Chondrocyte (in vitro differentiated cells): ENCODE data around the gene ISLR2. TPM values are rescaled to one million over a fixed set of nuclear protein-coding genes. Genes with fewer than 3 reads are reported as not detected.

Source experiments
- DNase-seq: peaks from one replicate; pipeline ENCODE4 v3.0.0; 2021; ENCODE audit warnings: mixed read lengths, low spot score
- H3K27ac Mint-ChIP-seq: one replicate; pipeline ENCODE4 v1.8.0; 2021; ENCODE audit warnings: mild to moderate bottlenecking, moderate library complexity, mixed read lengths; ENCODE audit not compliant: unreplicated experiment
- H3K27me3 Mint-ChIP-seq: 2 replicates; pipeline ENCODE4 v1.8.0; 2021; ENCODE audit warnings: low read depth, mixed read lengths
- H3K36me3 Mint-ChIP-seq: 2 replicates; pipeline ENCODE4 v1.8.0; 2021; ENCODE audit warnings: low read depth, mixed read lengths
- H3K4me1 Mint-ChIP-seq: 2 replicates; pipeline ENCODE4 v1.8.0; 2021; ENCODE audit warnings: low read depth, mild to moderate bottlenecking, mixed read lengths
- H3K4me3 Mint-ChIP-seq: one replicate; pipeline ENCODE4 v1.8.0; 2021; ENCODE audit warnings: mild to moderate bottlenecking, moderate library complexity, mixed read lengths; ENCODE audit not compliant: unreplicated experiment
- H3K9me3 Mint-ChIP-seq: 2 replicates; pipeline ENCODE4 v1.8.0; 2021; ENCODE audit warnings: low read depth, mixed read lengths
- CTCF ChIP-seq: fragments of 200-600 bp; sonication (generic); IDR thresholded peaks from 2 replicates; pipeline ENCODE4 v1.5.0; 2021; ENCODE audit warnings: antibody characterized with exemption, mild to moderate bottlenecking, moderate library complexity
- total RNA-seq: library from RNA; stranded (reverse); gene quantifications from 3 replicates; pipeline ENCODE4 v1.2.1, GENCODE V29; 2021

Gene ISLR2
- total RNA-seq, 1 donor from 2014 or later = 3.2 TPM

GRCh38 chr15:74130849-74131627, 652 bp downstream of the ISLR2 start:
- DNase-seq = no peak
- peak overlapping the region; percentile 63 for H3K4me3 Mint-ChIP-seq
- no peak for TF ChIP-seq CTCF
- H3K27me3 Mint-ChIP-seq = peaks cover 35% of the 10 kb centered on the region
- no peaks in the 10 kb centered on the region for H3K9me3 Mint-ChIP-seq
- peaks cover 42% of the 10 kb centered on the region for H3K4me1 Mint-ChIP-seq
- peaks cover 2% of the 10 kb centered on the region for H3K36me3 Mint-ChIP-seq
- H3K27ac Mint-ChIP-seq = no peak overlapping the region

GRCh38 chr15:74131628-74132413, 1.4 kb downstream of the ISLR2 start:
- peaks cover 35% of the 10 kb centered on the region for H3K27me3 Mint-ChIP-seq
- peaks cover 46% of the 10 kb centered on the region for H3K4me1 Mint-ChIP-seq
- H3K4me3 Mint-ChIP-seq = peak overlapping the region; percentile 12
- no peak for TF ChIP-seq CTCF
- peaks cover 2% of the 10 kb centered on the region for H3K36me3 Mint-ChIP-seq
- H3K9me3 Mint-ChIP-seq = no peaks in the 10 kb centered on the region
- H3K27ac Mint-ChIP-seq = no peak overlapping the region
- no peak for DNase-seq

GRCh38 chr15:74132681-74133651, 2.6 kb downstream of the ISLR2 start:
- no peak for DNase-seq
- Mint-ChIP-seq H3K27ac (no peak overlapping the region), H3K27me3 (peaks cover 35% of the 10 kb centered on the region), H3K4me3 (no peak overlapping the region), H3K9me3 (no peaks in the 10 kb centered on the region), H3K4me1 (peaks cover 49% of the 10 kb centered on the region), H3K36me3 (peaks cover 2% of the 10 kb centered on the region)
- TF ChIP-seq CTCF = no peak

GRCh38 chr15:74133694-74134386, 3.5 kb downstream of the ISLR2 start:
- Mint-ChIP-seq H3K4me3 (no peak overlapping the region), H3K27me3 (peaks cover 34% of the 10 kb centered on the region), H3K36me3 (peaks cover 2% of the 10 kb centered on the region), H3K9me3 (no peaks in the 10 kb centered on the region), H3K27ac (no peak overlapping the region), H3K4me1 (peaks cover 49% of the 10 kb centered on the region)
- no peak for DNase-seq
- no peak for TF ChIP-seq CTCF
